OCI-LY7 (cell line): ENCODE measurements around the gene ATG9A.

ENCODE experiments used
- CTCF ChIP-seq: fragments of 200-600 bp; sonication (generic); conservative IDR thresholded peaks from 2 replicates; pipeline ENCODE4 v1.5.1; 2014; ENCODE audit warnings: mild to moderate bottlenecking, antibody characterized with exemption, low read length, moderate library complexity, mixed read lengths
- EZH2phosphoT487 ChIP-seq: fragments of 200-600 bp; sonication (generic); IDR thresholded peaks from 2 replicates; pipeline ENCODE4 v1.6.1; 2018; ENCODE audit warnings: low read depth, borderline replicate concordance, mild to moderate bottlenecking, mixed run types, antibody characterized with exemption, low read length, moderate library complexity, mixed read lengths

GRCh38 chr2:219179601-219180465, 49.6 kb downstream of the ATG9A start:
- TF ChIP-seq CTCF (no peak), EZH2phosphoT487 (no peak)
